ENCODE data around the gene ASCL2.
"Not testable (repeated sequence)": the region's sequence is repeated elsewhere in the genome, so short reads cannot be mapped to it uniquely, and the experiment has no call there.

The ASCL2 gene

GRCh38 chr11:2259466-2259830 lies 10.9 kb downstream of the ASCL2 start:
- DNase-seq (ENCODE audit: low read depth), result no peak

DNA sequence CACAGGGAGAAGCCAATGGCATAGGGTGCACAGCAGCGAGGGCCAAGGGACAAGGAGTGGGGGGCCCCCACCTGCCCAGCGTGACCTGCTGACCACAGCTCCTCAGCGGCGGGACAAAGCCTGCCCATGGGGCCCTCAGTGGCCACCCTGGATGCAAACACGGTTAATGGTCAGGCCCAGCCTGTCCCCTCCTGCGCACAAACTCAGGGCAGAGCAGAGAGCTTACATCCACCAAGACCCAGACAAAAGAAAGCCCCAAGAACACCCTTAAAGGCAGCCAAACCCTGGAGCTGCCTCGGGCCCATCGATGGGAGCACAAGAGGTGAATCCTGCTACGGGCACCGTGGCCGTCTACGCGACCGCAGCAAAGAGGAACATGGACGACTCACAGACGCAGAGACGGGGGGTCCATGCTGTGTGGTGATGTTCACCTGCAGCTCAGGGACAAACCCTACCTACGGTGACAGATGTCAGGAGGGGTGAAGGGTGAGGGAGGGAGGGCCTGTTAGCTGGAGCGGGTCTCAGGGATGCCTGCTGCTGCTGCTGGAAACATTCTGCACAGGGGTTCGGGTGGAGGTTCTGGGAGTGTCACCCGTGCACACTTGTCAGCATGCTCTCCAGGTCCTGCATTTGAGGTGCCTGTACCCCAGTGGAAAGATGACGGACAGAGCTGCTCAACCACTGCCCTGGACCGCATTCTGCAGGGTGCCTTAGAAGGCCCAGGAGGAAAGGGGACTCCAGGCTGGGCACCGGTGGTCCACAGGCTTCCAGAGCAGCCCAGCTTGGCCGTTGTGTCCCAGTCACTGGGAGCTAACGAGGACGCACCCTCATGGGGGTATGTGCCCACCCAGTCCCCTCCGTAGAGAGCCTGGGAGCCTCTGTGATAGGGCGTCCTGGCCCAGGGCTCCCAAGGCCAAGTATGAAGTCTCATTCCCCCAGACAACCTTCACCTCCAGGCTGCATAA lies 11.6 kb downstream of the ASCL2 start:
- DNase-seq (ENCODE audit: low read depth), result no peak

DNA sequence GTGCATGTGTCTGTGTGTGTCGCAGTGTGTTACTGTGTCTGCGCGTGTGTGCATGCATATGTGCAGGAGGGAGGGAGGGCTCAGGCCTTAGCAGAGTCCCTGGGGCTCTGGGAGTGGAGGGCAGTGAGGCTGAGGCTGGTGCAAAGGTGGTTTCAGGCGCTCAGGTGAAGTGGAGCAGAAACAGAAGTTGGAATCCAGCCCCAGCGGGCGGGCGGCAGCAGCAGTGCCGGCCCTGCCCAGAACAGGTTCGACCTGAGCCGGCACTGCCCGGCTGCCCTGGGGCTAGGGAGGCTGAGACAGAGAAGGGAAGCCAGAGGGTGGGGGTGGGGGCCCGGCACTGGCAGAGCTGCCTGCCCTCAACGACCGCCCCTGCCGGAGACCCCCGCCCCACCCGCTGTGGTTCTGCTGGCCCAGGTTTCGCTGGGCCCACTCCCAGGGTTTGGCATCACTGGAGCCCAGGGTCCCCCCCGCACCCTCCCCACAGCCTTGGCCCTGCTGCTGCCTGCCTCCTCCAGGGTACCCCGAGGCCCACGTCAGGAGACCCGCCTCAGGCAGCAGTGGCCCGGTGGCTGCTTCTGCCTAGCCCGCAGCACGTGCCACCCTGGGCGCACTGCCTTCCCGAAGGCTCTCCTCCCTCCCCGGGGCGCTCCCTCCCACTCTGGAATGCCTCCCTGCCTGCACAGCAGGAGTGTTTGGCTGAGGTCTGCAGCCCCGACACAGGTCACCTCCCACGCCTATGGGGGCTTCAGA lies 13.3 kb downstream of the ASCL2 start:
- DNase-seq (ENCODE audit: low read depth), result no peak

DNA sequence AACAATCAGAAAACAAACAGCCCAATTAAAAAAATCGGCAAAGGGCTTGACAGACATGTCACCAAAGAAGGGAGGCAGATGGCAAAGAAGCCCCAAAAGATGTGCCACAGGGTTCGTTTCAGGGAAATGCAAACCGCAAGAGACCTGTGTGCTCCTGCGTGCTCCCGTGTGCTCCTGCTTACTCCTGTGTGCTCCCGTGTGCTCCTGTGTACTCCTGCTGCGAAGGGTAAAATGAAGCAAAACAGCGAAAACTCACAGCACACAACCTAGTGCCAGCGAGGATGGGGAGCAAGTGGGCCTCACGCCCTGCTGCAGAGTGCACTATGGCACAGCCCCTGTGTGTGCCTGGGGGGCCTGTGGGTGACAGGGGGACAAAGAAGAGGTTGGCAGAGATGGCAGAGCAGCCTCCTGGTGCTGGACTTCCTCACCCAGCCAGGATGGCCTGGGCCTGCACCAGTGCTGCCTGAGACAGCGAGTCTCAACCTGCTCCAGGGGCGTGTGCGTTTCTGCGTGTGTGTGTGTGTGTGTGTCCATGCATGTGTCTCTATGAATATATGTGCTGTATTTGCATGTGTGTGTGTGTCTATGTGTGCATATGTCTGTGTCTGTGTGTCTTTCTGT lies 14.0 kb downstream of the ASCL2 start:
- DNase-seq (ENCODE audit: low read depth), result no peak

- DNase-seq (ENCODE audit: low read depth), result no peak
Observed at GRCh38 chr11:2252018-2252417, 18.4 kb downstream of the ASCL2 start.

GRCh38 chr11:2251138-2251537 lies 19.2 kb downstream of the ASCL2 start:
- no peak for DNase-seq (ENCODE audit: low read depth)

DNA sequence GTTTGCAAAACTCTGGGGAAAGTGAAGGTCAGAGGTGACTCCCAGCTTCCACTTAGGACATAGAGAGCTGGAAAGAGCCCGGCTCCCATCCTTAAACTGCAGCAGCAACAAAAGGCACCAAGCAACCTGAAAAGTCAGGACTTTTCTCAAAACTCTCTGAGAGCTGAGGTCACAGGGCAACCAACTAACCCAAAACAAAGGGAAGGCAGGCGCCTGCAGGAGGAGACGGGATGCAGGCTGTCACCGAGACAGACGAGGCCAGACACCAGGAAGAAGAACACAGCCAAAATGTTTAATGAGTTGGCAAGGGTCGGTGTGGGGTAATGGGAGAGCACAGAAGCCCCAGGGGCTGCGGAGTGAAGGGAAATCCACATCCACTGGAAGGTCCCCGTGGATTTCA lies 19.9 kb downstream of the ASCL2 start:
- no peak for DNase-seq (ENCODE audit: low read depth)

DNA sequence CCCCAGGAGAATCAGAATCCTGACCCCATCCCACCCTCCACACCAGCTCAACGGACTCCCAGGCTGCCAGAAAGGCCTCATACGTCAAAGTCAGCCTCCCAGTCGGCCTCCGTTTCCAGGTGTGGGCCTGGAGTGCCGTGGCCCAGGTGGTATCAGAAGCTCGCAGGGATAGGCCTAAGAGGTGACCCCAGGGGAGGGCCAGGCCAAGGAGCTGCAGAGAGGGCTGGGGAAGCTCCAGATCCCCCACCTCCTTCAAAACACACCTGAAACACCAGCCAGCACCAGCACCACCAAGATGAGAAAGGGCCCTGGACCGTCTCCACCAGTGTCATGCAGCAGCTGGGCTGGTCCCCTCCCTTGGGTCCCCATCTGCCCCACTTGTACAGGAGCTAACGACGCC lies 20.3 kb downstream of the ASCL2 start:
- DNase-seq (ENCODE audit: low read depth), result no peak

GRCh38 chr11:2249189-2249916 lies 21.0 kb downstream of the ASCL2 start:
- no peak for DNase-seq (ENCODE audit: low read depth)

DNA sequence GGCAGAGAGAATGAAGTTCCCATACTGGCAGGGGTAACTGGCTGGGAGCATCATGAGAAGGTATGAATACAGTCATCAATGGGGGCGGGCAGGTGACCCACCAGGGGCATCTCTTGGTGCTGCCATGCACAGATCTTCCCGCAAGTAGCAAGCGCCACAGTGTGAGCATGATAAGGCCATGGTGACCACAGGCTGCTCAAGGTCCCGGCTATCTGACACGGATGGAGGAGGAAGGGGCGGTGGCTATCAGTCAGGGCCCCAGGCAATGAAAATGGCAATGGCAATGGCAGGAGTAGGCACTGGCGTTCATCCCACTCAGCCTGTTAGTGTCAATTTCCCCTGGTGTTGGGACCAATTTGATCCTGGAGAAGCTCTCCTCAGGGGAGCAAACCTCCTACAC lies 21.6 kb downstream of the ASCL2 start:
- DNase-seq (ENCODE audit: low read depth), result no peak

- no peak for DNase-seq (ENCODE audit: low read depth)
Observed at GRCh38 chr11:2248242-2248641, 22.1 kb downstream of the ASCL2 start.

DNA sequence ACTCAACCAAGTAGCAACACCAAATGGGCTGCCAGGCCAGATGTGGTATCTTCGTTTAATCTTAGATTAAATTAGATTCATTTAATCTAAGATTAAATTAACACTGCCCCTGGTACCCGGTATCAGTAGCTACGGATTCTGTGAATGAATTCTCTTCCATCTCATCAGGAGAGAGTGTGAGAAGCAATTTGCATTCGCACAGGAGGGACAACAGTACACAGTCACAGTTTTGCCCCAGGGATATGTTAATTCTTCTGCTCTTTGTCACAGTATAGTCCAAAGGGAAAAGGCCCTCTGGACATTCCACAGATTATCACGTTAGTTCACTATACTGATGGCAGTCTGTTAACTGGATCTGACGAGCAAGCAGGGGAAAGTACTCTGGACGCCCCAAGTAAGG lies 22.9 kb downstream of the ASCL2 start:
- DNase-seq (ENCODE audit: low read depth), result no peak

DNA sequence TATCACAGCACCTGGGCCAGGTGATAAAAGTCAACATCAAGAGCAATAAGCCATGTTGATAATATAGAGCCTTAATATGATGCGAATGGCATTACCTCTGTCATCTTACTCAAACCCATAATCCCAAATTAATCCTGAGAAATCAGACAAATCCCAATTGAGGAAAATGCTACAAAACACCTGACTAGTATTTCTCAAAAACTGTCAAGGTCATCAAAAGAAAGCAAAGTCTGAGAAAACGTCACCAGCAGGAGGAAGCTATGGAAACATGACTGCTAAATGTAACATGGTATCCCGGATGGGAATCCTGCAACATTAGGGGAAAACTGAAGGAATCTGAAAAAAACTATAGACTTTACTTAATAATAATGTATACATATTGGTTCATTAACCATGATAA lies 29.6 kb downstream of the ASCL2 start:
- DNase-seq (ENCODE audit: low read depth), result no peak

GRCh38 chr11:2237457-2238238 lies 32.7 kb downstream of the ASCL2 start:
- no peak for DNase-seq (ENCODE audit: low read depth)

DNA sequence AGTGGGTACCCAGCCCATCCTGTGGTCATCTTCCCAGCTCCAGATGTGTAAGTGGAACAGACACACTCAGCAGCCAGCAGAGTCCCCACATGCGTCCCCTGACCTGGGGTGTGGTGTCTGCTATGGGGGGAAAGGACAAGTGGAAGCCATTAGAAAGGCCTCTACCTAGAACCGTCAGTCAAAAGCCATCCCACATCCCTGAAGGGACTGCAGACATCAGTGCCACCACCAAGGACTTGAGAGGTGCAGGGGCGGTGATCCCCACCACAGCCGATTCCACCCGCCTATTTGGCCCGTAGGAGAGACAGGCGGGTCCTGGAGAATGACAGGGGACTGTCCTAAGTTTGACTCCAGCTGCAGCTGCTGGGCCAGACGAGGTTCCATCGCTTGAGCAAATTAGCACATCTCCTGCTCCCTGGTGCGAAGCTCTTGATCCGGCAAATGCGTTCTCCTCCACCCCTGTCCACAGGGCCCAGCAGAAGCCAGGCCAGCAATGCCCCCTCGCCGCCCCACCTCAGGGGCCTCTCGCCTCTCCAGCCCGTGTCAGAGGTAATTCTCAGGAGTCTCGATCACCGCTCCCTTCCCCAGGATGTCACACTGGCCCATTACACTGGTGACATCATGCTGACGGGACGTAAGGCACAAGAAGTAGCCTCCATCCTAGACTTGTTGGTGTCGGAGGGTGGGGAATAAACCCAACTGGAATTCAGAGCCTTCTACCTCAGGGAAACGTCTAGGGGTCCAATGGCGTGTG lies 33.8 kb downstream of the ASCL2 start:
- DNase-seq (ENCODE audit: low read depth), result not testable (repeated sequence)

DNA sequence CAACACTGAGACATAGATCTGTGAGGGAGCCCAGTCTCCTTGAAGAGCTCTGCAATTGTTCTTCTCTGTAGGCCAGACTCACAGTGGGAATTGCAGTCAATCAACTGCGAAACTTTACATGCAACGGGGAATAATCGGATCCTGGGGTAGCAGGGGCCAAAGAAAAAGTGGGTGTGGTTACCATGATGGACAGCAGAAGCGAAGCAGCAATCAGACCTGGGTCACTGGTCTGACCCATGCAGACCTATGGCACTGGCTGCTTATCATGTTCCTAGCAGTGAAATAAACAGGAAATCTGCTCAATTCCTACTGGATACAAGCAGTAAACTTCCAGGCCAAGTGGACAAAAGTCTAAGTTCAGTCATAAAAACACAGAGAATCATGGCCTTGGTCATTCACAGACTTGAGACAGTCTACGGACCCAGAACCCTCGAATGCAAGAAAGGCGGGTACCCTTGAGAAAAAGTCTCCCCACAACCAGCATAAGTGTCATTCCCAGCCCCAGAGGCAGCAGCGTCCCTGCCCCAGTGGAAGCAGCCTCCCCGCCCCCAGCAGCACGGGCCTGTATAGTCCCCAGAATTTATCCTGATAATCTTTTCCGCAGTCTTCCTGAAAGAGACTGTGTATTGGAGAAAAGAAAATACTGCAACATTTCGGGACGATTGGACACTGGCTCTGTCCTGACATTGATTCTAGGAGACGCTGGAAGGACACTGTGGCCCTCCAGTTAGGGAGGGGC lies 34.6 kb downstream of the ASCL2 start:
- no peak for DNase-seq (ENCODE audit: low read depth)

GRCh38 chr11:2234963-2235362 lies 35.4 kb downstream of the ASCL2 start:
- no peak for DNase-seq (ENCODE audit: low read depth)

DNA sequence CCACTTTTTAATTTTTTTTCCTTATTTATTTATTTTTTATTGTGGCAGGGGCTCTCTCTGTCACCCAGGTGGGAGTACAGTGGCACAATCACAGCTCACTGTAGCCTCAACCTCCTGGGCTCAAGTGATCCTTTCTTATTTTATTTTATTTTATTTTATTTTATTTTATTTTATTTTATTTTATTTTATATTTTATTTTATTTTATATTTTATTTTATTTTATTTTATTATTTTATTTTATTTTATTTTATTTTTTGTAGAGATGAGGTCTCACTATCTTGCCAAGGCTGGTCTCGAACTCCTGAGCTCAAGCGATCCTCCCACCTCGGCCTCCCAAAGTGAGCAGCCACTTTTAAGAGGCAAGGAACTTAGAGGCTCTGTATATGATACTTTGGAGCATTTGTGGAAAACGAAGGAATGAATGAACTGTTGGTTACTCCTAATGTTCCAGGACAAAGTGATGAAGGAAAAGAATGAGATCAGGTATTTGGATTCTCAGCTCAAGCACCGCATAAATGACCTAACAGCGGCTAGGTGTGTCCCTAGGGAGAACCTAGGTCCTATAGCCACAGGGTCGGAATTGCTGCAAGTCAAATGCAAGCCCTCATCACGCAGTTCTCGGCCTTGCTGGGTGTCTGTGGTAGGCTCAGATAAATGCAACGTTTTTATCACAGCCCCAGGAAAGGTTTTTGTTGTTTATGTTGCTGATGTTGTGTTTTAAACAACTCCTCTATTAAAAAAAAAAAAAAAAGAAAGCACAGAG lies 36.5 kb downstream of the ASCL2 start:
- DNase-seq (ENCODE audit: low read depth), result no peak

DNA sequence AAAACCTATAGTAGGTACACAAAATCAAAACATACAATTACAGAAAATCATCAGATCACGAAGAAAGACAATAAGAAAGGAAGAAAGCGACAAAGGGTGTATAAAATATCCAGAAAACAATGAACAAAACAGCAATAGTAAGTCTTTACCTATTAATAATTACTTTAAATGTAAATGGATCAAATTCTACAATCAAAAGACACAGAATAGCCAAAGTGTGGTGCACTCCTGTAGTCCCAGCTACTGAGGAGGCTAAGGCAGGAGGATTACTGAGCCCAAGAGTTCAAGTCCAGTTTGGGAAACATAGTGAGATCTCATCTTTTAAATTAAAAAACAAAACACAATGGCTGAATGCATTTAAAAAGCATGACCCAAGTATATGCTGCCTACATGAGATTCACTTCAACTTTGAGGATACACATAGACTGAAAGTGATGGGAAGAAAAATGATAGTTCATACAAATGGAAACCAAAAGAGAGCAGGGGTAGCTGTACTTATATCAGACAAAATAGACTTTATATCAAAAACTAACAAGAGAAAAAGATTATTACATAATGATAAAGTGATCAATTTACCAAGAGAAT lies 40.6 kb downstream of the ASCL2 start:
- DNase-seq (ENCODE audit: low read depth), result no peak
